ENCODE measurements around the gene TNFRSF8. TPM values are rescaled to one million over a fixed set of nuclear protein-coding genes. Genes with fewer than 3 reads are reported as not detected.
A peak's percentile ranks its signal among the peaks of the same experiment; 100 is the strongest.

Gene TNFRSF8
- total RNA-seq, 2 experiments from 2014 or later: 1.5 to 1.8 TPM

GRCh38 chr1:12138196-12139168 lies 75.4 kb downstream of the TNFRSF8 start:
- ChIA-PET CTCF (interaction anchor here (1.3 to 4.0 kb wide), 2 partner anchors 8 to 13 kb away, joined by 4 to 38 read pairs; no protein-coding TSS in a partner anchor), POLR2A (interaction anchor here (0.6 to 1.9 kb wide), 8 partner anchors 12 to 230 kb away, joined by 3 to 5 read pairs (median 4); no protein-coding TSS in a partner anchor)
- H3K9me3 Mint-ChIP-seq: no peaks in the 10 kb centered on the region
- no peak overlapping the region for H3K27ac Mint-ChIP-seq
- intact Hi-C loops (cut with micrococcal nuclease): no loop called here
- peaks cover 9% of the 10 kb centered on the region for H3K4me1 Mint-ChIP-seq (ENCODE audit: low read depth)
- ATAC-seq: peak; percentile 66
- no peak for DNase-seq
- no peak for TF ChIP-seq CTCF (IDR thresholded peaks at IDR 0.05)
- H3K4me3 Mint-ChIP-seq: no peak overlapping the region
- H3K36me3 Mint-ChIP-seq (ENCODE audit: low read depth): no peaks in the 10 kb centered on the region
- H3K27me3 Mint-ChIP-seq: no peaks in the 10 kb centered on the region

- TF ChIP-seq CTCF (IDR thresholded peaks at IDR 0.05): no peak
- POLR2A ChIA-PET: interaction anchor here (1.1 to 1.9 kb wide), 4 partner anchors 8 to 232 kb away, joined by 3 to 4 read pairs (median 4); no protein-coding TSS in a partner anchor
- Mint-ChIP-seq H3K36me3 (ENCODE audit: low read depth) (no peaks in the 10 kb centered on the region), H3K27ac (no peak overlapping the region), H3K27me3 (no peaks in the 10 kb centered on the region), H3K9me3 (no peaks in the 10 kb centered on the region), H3K4me3 (no peak overlapping the region), H3K4me1 (ENCODE audit: low read depth) (peaks cover 18% of the 10 kb centered on the region)
- DNase-seq (no peak), ATAC-seq (no peak)
- CTCF ChIA-PET: interaction anchor here (4.0 kb wide), 1 partner anchor 15 kb away, joined by 38 read pairs; no protein-coding TSS in a partner anchor
- intact Hi-C loops (cut with micrococcal nuclease): no loop called here
Observed at GRCh38 chr1:12140016-12140415, 76.9 kb downstream of the TNFRSF8 start.

GRCh38 chr1:12140515-12141162 lies 77.5 kb downstream of the TNFRSF8 start:
- H3K36me3 Mint-ChIP-seq (ENCODE audit: low read depth): no peaks in the 10 kb centered on the region
- ChIA-PET CTCF (interaction anchor here (1.2 to 2.3 kb wide), 2 partner anchors 15 to 69 kb away, joined by 3 to 16 read pairs; no protein-coding TSS in a partner anchor), POLR2A (interaction anchor here (1.1 to 1.9 kb wide), 4 partner anchors 10 to 231 kb away, joined by 3 to 8 read pairs (median 4); partner anchors contain the start of gene TNFRSF1B)
- DNase-seq (no peak), ATAC-seq (no peak)
- no peak overlapping the region for H3K4me3 Mint-ChIP-seq
- intact Hi-C loops (cut with micrococcal nuclease): no loop called here
- no peak for TF ChIP-seq CTCF (IDR thresholded peaks at IDR 0.05)
- peaks cover 23% of the 10 kb centered on the region for H3K4me1 Mint-ChIP-seq (ENCODE audit: low read depth)
- no peaks in the 10 kb centered on the region for H3K9me3 Mint-ChIP-seq
- H3K27ac Mint-ChIP-seq: no peak overlapping the region
- H3K27me3 Mint-ChIP-seq: no peaks in the 10 kb centered on the region

GRCh38 chr1:12141163-12141850 lies 78.2 kb downstream of the TNFRSF8 start:
- ATAC-seq (no peak), DNase-seq (no peak)
- Mint-ChIP-seq H3K4me3 (no peak overlapping the region), H3K27ac (no peak overlapping the region), H3K36me3 (ENCODE audit: low read depth) (no peaks in the 10 kb centered on the region), H3K9me3 (no peaks in the 10 kb centered on the region), H3K27me3 (no peaks in the 10 kb centered on the region), H3K4me1 (ENCODE audit: low read depth) (peaks cover 25% of the 10 kb centered on the region)
- intact Hi-C loops (cut with micrococcal nuclease): no loop called here
- no peak for TF ChIP-seq CTCF (IDR thresholded peaks at IDR 0.05)
- POLR2A ChIA-PET: interaction anchor here (1.1 to 1.9 kb wide), 3 partner anchors 10 to 42 kb away, joined by 3 to 8 read pairs (median 5); partner anchors contain the start of gene TNFRSF1B
- CTCF ChIA-PET: interaction anchor here (1.2 to 2.3 kb wide), 2 partner anchors 16 to 68 kb away, joined by 3 to 16 read pairs; no protein-coding TSS in a partner anchor
